Hypothalamus (tissue), 51 donors: ENCODE data around the gene PRUNE1.

Experiments used
- DNase-seq, 51 donors: peaks; one replicate each; lab custom pipeline; 2025; lab: John Stamatoyannopoulos, UW

The PRUNE1 gene

DNA sequence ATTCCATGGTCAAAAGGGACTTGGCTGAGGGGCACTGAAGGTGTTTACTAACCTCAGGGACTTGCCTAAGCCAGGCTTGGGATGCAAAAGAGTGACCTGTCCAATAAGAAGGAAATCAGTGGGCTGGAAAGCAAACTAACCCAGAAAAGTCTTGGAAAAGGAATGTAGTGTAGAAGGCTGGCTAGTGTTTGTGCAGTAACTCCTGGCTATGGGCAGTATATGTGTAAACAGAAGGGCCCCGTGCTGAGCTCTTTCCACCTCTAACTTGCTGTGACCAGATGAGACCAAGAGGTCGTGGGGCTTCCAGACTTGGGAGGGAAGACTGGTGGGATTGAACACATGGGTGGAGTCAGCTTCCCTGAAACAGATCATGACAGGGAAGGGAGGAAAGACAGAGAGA, 5.6 kb upstream of the PRUNE1 start:
- DNase-seq, result no peak

DNA sequence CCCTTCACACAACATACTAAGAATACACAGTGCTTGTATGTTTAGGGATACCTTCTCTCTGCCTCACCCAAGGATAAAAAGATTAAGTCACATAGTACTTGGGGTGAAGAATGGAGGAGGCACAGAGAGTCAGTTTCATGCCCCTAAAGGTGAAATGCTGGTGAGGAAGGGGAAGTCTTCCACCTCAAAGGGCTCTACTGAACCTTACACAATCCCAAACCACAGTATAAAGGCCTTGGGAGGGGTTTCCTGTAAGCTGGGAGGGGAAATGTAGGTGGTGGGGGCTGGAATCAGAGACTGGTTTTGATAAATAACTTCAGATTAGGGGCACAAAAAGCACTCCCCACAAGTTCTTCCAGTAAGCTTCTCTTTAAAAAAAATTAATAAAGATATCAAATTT, 5.1 kb upstream of the PRUNE1 start:
- DNase-seq, result no peak

DNA sequence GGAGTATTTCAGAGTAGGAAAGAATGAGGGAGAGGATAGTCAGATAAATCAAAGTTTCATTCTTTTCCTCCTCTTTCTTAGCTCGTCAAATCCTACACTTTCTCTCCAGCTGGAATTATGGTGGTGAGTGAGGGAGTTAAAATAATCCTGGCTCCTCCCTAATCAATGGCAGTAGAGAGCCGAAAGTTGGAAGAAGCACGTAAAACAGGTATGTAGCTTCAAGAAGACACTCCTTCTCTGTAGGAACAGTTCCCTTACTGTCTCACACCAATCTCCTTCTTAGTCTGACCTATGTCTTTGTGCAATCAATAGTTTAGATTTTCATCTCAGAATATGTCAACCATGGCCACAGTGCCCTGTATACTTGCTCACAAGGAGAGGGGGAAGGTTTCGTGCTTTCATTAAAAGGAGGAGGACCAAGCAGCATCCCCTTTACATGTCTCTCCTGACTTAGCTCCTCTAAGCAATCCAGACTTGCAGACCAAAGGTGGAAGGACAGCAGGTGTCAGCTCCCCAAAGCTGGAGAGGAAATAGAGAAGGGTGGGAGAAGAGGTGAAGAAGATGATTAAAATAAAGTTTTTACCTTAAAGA, 2.4 kb upstream of the PRUNE1 start:
- peak in 3 of 51 donors; percentile 55 to 56 (median 56) for DNase-seq

DNA sequence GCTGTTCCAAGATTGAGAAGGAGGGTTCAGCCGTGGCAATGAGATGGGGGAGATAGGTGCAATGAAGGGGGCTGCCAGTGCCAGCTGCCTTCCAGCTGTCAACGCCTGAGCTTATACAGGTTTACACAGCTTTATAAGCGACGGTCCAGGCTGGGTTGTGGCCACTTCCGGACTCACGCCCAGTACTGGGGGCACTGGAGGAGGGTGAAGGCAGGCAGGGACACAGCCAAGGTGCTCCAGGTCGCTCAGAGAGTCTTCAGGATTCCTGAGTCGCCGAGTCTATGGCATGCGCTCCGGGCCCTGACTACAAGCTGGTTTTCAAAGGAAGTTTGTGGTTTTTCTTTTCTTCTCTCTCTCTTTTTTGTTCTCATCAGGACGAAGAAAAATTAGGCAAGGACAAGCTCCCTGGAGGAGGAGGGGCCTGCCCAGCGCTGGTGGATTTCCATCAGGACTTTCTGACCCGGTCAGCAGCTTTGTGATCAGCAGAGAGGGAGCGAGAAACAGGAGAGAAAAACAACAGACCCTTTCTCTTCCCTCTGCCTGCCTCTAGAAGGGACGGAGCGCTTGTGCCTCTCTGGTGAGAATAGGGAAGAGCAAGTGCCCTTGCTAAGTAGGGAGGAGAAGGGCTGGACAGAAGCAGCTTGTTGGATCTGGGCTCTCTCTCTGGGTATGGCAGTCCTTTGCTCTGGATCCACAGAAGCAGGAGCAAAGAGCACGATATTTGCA, 1.8 kb upstream of the PRUNE1 start, which contains the start of gene MINDY1:
Gene MINDY1, minus strand, starts transcription at position 576 of the 726 bp plus-strand sequence. CDS start 4,285 bp downstream, outside the sequence.
- DNase-seq, result peak in 48 of 51 donors; percentile 20 to 89 (median 65)

DNA sequence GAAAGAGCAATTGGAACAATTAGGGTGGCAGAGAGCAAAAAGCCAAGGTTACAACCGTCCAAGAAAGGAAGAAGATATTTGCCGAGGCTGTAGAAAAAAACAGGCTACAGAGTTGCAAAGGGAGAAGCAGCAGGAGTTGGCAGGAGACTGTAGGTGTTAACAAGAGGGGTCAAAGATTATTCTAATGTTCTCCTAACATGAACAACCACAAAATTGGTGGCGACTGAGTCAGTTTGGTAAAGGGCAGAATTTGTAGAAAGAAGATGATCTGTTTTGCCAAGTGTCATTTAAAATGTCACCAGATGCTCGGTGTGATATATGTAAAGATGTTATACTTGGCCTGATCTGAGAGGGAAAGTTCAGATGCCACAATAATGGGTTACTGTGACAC, 401 bp upstream of the PRUNE1 start:
- DNase-seq, result peak in 2 of 51 donors; percentile 30 to 71

DNA sequence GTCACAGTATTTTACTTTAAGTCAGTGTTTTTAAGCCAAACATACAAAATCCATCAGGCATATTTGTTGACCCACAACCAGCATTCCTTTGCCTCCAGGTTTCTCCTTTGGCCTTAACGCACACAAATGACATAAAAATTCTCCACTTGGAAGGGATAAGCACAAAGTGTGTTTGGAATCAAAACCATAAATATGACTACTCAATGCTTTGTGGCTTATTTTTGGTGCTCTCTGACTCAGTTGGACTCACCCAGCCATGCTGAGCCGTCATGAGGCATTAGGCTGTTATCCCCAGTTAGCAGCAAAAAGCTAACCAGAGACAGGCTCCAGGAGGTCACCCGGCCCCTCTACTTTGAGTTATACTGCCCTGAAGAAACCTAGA, 948 bp downstream of the PRUNE1 start:
- DNase-seq, result peak in 1 of 51 donors; percentile 11

DNA sequence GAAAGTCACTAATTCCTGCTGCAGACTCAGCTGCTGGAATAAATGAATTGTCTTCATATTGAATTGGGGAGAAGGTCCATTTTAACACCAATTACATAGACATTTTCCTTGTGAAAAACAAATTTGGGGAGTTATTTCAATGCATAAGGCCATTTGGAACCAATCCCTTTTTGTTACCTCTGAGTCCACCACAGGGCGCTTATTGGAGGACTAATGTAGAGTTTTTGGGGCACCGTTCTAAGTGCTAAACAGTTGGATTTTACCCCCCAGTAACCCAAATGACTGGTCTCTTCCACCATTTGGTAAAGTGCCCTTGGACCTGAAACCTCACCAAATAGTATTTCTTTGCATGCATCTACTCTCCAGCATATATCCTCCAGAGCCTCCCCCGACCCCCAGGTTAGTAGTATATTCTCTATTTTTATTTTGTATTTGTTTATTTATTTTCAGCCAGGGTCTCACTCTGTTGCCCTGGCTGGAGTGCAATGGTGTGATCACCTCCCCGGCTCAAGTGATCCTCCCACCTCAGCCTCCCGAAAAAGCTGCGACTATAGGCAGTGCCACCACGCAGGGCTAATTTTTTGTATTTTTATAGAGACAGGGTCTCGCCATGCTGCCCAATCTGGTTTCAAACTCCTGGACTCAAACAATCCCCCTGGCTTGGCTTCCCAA, 1.6 kb downstream of the PRUNE1 start:
- DNase-seq, result no peak

DNA sequence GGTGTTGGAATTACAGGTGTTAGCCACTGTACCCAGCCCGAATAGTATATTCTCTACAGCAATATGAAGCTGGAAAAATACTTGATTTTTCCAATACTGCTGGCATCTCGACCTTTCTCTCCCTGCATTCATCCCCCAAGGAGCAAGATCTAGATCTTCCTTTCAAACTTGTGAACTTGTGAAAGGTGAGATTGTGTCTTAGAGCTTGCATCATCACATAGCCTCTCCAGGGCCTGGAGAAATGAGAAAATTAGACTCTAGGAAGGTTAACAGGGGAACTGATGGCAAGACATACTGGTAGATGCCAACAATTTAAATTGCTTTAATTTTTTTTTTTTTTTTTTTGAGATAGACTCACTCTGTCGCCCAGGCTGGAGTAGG, 2.1 kb downstream of the PRUNE1 start:
- DNase-seq, result no peak

DNA sequence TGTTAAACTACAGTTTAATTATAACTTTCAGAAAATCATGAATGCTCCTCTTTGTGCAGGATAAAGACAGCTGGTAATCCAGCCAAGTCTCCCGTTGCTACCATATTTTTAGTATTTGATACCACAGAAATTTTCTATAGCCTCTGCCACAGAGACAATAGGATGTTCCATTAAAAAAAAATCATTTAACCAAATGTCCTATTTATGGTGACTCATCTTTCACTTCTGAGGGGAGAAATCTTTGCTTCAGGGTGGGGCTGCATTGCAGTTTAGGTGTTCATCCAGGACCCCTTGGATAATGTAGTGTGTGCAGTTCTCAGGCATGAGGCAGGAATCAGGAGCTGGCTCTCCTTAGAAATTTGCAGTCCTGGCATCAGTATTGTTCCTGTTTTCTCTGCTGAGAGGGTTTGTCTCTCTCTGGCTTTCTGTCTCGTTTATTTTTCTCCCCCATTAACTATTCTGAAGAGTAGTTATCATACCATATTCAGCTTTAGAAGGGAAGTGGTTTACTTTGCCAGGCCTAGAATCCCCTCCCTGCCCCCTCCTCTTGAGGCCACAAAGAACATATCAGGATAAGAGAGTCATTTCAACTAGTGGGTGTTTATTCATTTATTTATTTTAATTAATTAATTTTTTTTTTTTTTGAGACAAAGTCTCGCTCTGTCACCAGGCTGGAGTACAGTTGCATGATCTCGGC, 3.1 kb downstream of the PRUNE1 start:
- no peak for DNase-seq

DNA sequence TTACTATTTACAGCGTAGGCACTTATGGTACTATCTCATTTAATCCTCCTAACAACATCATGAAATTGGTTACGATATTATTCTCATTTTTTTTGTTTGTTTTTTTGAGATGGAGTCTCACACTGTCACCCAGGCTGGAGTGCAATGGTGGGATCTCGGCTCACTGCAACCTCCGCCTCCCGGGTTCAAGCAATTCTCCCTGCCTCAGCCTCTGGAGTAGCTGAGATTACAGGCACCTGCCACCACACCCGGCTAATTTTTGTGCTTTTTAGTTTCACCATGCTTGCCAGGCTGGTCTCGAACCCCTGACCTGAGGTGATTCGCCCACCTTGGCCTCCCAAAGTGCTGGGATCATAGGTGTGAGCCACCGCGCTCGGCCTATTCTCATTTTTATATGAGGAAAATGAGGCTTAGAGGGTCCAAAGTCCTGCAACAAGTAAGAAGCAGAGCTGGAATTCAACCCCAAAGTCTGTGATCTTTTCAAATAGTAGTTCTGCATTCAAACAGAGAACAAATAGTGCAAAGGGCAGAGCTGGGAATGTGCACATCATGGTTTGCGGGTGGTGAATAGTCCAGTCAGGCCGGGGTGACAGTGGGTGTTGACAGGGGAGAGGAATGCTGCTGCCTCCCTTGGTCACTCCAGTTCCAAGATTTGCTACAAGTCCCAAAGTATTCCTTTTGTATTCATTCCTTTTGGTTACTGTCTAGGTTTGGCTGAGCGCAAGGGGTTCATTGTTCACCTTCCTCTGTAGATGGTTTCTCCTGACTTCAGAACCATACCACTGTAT, 4.6 kb downstream of the PRUNE1 start:
- no peak for DNase-seq

DNA sequence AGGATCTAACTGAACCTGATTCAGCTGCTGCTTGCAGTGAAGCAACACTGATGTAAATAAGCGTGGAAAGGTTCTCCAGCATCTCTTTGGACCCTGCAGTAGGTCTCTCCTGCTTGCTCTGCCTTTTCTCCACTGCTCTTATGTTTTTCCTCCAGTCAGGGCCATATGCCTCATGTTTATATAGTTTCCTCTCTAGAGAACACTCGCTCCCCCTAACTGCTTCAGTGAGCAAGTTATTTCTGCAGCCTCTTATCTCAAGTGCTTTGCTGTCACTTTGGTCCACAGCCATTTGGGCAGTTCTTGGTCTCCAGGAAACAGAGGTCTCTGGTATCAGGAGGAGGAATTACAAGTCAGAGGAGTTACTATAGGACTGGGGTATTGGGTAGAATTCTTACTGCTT, 5.3 kb downstream of the PRUNE1 start:
- DNase-seq, result no peak

DNA sequence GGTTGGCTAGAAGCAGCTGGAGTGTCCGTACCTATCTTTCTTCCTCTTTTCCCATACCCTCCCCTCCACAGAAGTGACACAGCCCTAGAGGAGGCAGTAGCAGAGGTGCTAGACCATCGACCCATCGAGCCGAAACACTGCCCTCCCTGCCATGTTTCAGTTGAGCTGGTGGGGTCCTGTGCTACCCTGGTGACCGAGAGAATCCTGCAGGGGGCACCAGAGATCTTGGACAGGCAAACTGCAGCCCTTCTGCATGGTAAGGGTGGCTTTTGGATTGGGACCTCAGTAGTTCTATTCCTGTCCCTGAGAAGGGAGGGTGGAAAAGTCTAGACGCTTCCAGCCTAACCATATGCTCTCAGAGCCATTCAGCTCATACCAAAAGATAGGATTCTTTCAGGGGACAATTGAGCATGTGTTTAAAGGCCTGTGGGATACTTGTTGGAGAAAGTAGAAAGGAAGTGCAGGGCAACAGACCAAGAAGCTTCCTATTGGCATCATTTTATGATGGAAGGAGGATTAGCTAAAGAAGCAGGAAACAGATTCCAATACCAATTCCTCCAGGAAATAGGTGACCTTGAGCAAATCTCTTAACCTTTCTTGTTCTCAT, 16.4 kb downstream of the PRUNE1 start:
- peak in 48 of 51 donors; percentile 6 to 83 (median 55) for DNase-seq

DNA sequence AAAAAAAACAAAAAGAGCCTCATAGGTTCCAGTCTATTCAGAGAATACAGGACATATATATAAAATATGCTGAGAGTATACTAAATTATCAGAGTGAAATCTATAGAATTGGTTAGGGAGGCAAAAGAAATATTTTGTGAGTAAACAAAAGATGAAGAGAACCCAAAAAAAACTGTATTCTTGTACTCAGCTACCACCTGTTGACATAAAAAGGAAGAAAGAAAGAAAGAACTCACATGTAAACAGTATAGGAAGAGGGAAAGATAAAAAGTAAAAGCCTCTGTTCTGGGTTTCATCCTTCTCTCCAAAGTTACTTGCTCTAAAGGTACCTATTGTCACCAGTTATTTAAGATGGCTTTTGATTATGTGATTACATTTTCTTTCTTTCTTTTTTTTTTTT, 18.2 kb downstream of the PRUNE1 start:
- DNase-seq, result no peak

DNA sequence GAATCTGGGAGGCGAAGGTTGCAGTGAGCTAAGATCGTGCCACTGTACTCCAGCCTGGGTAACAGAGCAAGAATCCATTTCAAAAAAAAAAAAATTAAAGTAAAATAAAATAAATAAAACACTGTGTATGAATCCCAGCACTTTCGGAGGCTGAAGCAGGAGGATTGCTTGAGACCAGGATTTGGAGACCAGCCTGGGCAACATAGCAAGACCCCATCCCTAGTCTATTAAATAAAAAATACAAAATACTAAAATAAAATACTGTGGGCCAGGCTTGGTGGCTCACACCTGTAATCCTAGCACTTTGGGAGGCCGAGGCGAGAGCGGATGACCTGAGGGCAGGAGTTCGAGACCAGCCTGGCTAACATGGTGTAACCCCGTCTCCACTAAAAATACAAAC, 23.9 kb downstream of the PRUNE1 start:
- no peak for DNase-seq

DNA sequence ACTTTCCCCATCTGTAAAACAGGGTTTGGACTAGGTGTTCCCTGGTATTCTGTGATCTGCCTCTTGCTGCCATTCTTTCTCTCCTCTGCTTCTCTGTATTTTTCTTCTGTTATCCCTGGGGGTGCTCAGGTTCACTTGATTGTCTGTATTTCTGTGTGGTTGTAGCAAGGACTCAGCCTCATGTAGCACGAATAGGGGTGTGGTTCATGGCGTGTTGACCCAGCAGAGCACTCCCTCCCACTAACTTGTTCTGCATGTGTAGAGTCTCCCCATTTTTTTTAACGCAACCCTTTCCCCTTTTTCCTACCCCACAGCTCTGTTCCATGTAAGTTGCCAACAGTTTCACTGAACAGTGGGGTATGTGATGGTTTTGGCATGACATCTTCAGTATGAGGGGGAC, 26.9 kb downstream of the PRUNE1 start:
- DNase-seq, result no peak

DNA sequence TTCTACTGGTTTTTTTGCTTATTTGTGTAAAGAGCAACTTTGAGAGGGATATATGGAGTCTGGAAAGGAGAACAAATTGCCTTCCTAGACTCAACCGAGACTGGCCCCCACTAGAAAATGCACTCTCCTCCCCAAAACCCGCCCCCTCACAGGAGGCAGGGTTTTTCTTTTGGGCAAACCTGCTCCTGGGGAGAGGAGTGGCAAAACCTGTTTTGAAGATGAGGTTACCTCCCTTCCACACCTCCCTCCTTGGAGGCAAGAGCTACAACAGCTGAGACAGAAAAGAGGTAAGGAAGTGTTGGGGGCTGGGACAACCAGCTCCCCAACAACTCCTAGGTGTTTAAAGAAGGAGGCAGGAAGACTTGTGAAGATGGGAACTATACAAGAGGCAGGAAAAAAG, 28.1 kb downstream of the PRUNE1 start, which contains the start of gene BNIPL:
Gene BNIPL, plus strand, starts transcription at position 231 of the 400 bp plus-strand sequence. Its CDS starts 140 bp downstream, at position 371.
- no peak for DNase-seq

DNA sequence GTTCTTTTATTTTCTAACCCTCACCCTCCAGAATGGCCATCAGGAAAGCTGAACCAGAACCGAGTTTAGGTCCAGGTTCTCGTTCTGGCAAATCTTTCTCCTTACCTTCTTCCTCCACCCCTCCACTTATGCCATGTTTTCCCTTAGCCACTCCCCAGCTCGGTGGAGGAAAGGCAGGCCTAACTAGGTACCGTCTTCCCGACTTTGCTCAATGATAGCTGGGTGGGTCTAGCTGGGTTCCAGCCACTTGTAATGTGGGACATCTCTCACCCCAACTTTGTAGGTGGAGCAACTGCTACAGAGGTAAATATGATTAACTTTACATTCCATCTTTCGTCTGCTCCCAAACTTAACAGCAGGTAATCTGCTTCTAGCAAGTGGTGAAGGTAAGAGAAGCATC, 28.8 kb downstream of the PRUNE1 start:
- DNase-seq, result no peak

DNA sequence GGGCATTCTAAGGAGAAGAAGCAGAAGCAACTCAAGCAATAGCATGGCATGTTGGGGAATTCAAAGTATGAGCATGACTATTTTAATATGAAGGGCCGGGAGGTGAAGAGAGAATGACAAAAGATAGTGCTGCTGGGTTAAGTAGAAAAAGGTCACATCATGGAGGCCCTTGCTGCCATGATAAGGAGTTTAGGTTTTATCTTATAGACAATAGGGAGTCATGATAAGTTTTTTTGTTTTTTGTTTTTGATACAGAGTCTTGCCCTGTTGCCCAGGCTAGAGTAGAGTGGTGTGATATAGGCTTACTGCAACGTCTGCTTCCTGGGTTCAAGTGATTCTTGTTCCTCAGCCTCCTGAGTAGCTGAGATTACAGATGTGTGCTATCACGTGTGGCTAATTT, 31.3 kb downstream of the PRUNE1 start:
- DNase-seq, result no peak

DNA sequence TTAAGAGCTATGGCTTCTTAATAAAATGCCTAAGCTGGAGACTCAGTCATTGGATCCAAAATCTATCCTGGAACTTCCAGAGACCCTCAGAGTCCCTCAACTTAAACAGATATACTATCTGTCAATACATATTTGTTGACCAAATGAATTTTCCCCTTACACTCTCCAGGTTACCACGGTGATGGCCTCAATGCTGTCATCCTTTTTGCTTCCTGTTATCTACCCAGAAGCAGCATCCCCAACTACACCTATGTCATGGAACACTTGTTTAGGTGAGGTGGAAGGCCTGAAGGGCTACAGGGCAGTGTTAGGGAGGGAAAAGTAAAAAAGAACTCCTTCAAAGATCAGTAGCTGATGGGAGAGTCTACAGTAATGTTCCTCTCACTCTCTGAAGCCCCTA, 34.9 kb downstream of the PRUNE1 start:
- no peak for DNase-seq

DNA sequence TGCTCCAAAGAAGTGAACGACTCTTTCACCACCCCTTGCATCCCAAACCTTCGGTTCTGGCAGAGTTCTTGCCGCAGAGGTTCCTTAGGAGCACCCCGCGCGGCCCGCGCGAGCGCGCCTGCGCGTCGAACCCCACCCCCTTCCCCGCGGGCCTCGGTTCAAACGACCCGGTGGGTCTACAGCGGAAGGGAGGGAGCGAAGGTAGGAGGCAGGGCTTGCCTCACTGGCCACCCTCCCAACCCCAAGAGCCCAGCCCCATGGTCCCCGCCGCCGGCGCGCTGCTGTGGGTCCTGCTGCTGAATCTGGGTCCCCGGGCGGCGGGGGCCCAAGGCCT, 39.3 kb downstream of the PRUNE1 start, which contains the start of gene C1orf56:
Gene C1orf56, plus strand, starts transcription at position 161 of the 334 bp plus-strand sequence. Its CDS starts 97 bp downstream, at position 258.
- peak in 50 of 51 donors; percentile 13 to 84 (median 66) for DNase-seq
